ENCODE results near the gene ARMC9.
"Not testable (repeated sequence)": the region's sequence is repeated elsewhere in the genome, so short reads cannot be mapped to it uniquely, and the experiment has no call there.

ARMC9 gene

DNA sequence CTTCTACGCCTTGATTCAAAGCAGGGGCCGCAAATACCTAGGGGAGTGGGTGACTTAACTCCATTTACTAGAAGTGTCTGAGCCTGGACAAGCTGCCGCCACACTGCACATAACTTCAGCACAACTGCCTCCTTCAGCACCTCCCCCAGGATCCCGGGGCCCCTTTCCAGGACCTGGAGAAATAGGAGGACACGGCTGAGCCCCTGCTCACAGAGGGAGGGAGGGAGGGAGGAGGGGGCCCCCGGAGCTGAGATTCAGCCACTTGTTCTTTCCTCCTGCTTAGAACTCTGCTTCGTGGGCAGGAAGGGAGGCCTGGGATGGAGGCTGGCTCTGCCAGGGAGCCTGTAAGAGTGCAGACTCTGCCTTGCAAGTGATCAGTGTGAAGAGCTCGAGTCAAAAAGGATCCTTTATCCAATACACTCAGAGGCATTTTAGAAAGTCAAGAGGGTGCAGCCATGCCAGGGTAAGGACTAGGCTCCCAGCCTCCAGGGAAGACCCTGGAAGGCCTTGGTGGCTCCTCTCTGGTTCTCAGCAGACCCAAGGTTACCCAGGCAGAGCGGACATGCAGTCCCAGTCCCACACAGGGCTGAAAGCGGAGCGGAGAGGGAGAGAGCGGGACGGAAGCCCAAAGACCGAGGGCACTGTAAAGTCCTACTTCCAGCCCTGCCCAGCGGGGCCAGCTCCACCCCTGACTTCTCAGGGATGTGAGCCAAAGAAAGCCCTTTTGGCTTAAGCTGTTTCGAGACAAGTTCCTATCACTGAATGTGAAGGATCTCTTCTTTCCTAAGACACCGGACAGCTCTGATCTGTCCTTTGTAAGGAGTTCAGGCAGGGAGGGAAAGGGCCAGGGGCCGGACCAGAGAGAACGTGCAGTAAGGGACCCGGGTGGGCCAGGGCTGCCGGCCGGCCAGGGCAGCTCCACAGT lies 8.6 kb upstream of the ARMC9 start:
- Mint-ChIP-seq H3K9me3 (ENCODE audit: low read depth) (no peaks in the 10 kb centered on the region), H3K27ac (no peak overlapping the region), H3K4me1 (ENCODE audit: low read depth) (no peaks in the 10 kb centered on the region), H3K4me3 (no peak overlapping the region), H3K27me3 (peaks cover 12% of the 10 kb centered on the region), H3K36me3 (no peaks in the 10 kb centered on the region)

DNA sequence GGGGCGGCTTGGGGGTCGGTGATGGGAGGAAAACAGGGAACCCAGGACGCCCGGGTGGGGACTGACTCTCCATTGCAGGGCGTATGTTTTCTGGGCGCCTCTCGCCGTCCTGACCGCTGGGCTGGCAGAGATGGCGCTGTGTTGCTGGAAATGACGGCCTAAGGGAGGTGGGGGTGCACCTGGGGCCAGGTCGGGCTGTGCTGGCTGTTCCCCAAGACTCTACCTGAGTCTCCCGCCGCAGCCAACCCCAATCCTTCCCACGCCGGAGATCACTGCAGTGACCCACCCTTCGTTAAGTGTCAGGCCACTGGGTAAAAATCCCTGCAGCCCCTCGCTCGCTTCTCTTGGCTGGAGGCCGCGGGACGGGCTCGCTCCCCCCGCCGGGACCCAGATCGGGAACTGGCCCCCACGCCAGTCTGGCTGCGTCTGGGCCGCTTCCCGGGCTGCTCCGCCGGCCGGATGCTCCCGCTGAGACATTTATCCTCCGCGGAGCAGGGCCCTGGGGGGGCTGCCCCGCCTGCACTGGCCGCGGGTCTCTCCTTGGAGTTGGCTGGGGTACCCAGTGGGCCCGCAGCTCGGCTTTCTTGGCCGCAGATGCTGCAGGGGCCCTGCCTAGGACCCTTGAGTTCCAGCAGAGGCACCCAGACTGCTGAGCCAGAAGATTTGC lies 7.8 kb upstream of the ARMC9 start:
- H3K27me3 Mint-ChIP-seq = peaks cover 12% of the 10 kb centered on the region
- H3K36me3 Mint-ChIP-seq = no peaks in the 10 kb centered on the region
- H3K27ac Mint-ChIP-seq = no peak overlapping the region
- no peak overlapping the region for H3K4me3 Mint-ChIP-seq
- no peaks in the 10 kb centered on the region for H3K4me1 Mint-ChIP-seq (ENCODE audit: low read depth)
- no peaks in the 10 kb centered on the region for H3K9me3 Mint-ChIP-seq (ENCODE audit: low read depth)

DNA sequence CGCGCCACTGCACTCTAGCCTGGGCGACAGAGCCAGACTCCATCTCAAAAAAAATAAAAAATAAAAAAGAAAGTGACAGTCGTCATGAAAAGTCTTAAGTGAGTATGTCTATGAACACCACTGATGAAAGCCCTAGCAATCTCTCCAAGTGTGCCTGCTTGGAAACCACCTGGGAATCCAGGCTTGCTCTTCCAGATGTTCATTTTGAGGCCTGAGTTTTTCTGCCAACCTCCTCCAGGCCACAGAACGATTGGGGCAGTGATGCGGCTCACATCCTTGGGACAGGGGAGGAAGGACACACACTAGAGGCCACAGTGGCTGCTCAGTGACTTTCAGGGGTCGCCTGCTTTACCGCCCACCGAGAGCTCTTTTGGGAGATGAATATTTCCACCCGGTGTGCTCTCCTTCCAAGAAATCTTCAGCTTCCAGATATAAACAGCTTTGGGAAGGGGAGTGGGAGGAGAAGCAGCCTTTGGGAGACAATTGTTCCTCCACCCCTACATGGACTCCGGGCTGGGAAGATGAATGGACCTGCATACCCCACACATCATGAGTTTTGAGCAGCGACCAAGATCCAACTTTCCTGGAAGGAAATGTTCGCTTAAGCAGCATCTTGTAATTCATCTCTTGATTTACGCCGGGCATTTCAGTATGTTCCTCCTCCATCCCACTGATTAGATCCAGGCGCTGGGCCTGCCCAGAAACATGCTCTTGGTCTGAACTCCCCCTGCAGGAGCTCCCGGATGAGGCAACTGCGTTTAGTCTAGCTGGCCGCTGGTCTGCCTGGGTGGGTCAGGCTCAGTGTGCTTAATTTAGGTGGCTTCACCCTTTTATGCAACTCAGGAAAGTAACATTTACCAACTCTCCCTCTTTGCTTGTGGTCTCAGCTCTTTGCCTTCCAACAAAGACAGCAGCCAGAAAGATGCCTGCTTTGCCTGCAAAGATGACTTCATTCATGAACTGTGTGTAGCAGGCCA lies 6.2 kb upstream of the ARMC9 start:
- no peaks in the 10 kb centered on the region for H3K4me1 Mint-ChIP-seq (ENCODE audit: low read depth)
- no peak overlapping the region for H3K4me3 Mint-ChIP-seq
- H3K27ac Mint-ChIP-seq = no peak overlapping the region
- no peaks in the 10 kb centered on the region for H3K9me3 Mint-ChIP-seq (ENCODE audit: low read depth)
- H3K27me3 Mint-ChIP-seq = peaks cover 14% of the 10 kb centered on the region
- H3K36me3 Mint-ChIP-seq = no peaks in the 10 kb centered on the region

DNA sequence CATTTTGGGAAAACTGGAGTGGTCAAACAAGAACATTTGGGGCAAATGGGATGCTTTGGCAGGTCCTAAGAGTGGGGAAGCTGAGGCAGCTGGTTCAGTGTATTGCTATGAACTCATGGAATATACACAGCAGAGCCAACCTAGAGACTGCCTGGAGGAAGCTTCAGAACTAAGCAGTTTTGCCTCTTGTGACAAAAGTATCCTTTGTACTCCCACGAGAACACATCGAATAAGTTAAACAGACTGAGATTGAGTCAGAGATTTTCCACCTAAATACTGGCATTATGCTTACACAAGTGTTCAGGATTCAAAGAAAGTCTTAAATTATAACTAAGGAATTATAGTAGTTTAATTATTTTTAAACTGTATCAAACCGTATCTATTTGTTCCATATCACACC lies 5.2 kb upstream of the ARMC9 start:
- Mint-ChIP-seq H3K4me3 (no peak overlapping the region), H3K27me3 (peaks cover 11% of the 10 kb centered on the region), H3K36me3 (no peaks in the 10 kb centered on the region), H3K4me1 (ENCODE audit: low read depth) (peaks cover 7% of the 10 kb centered on the region), H3K9me3 (ENCODE audit: low read depth) (no peaks in the 10 kb centered on the region), H3K27ac (no peak overlapping the region)

DNA sequence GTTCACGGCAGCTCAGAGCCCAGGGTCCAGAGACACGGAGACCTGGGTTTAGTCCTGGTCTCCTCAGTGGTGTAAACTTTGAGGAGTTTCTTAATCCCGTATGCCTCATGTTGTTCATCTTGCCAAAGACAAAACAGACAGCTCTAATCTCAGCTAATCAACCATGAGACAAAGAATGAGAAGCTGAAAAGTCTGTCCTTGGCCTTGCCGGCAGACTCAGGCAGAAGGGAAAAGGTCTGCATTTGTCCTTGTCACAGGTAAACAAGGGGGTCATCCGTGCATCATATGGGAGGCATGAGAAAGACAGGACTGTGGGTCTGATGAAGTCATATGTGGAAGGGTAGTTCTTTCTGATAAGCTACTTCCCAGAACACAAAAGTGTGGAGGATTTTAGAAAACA lies 1.8 kb upstream of the ARMC9 start:
- no peak overlapping the region for H3K27ac Mint-ChIP-seq
- H3K4me3 Mint-ChIP-seq = peak overlapping the region; percentile 55
- H3K36me3 Mint-ChIP-seq = no peaks in the 10 kb centered on the region

DNA sequence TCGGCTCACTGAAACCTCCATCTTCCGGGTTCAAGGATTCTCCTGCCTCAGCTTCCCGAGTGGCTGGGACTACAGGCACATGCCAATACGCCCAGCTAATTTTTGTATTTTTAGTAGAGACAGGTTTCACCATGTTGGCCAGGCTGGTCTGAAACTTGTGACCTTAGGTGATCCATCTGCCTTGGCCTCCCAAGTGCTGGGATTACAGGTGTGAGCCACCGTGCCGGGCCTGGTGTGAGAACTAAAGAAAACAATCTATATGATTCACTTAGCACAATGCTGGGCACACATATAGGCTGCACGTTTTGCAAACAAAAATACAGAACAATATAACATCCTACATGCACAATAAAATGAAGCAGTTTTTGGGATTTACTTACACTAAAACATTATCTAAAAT lies 1.2 kb upstream of the ARMC9 start:
- H3K27ac Mint-ChIP-seq; H3K36me3 Mint-ChIP-seq; H3K9me3 Mint-ChIP-seq (ENCODE audit: low read depth); H3K27me3 Mint-ChIP-seq: not testable (repeated sequence)
- Mint-ChIP-seq H3K4me3 (peak overlapping the region; percentile 93), H3K4me1 (ENCODE audit: low read depth) (peaks cover 18% of the 10 kb centered on the region)

More for the DNA sequence above, 1.8 kb upstream of the ARMC9 start:
- H3K9me3 Mint-ChIP-seq (ENCODE audit: low read depth) = no peaks in the 10 kb centered on the region
- H3K27me3 Mint-ChIP-seq = peaks cover 8% of the 10 kb centered on the region
- H3K4me1 Mint-ChIP-seq (ENCODE audit: low read depth) = peaks cover 18% of the 10 kb centered on the region

DNA sequence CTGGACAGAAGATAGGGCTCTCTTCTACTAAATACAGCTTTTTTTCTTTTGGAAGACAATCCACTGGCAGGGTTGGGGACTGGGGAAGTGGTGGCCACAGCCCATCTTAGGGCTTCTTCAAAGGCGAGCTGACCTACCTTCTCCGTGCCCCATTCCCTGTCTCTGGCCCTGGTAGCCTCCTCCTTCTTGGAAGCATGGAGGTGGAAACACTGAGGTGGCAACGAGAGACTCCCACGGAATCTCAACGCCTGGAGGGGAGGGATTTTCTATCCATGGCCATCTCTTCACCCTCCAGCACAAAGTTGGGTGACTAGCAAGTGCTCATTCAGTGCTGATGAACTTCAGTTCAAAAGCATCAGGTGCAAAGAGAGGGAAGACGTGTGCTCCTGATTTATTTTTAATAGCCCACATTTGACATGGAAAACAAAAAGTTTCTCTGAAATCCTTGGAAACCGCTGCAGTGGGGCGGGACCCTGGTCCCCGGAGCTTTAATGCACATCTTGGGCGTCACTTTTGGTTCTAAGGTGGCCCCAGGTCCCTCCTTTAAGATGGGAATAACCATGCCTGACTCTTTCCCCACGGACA lies 633 bp upstream of the ARMC9 start:
- Mint-ChIP-seq H3K9me3 (ENCODE audit: low read depth) (no peaks in the 10 kb centered on the region), H3K27me3 (peaks cover 2% of the 10 kb centered on the region), H3K36me3 (no peaks in the 10 kb centered on the region), H3K4me1 (ENCODE audit: low read depth) (peaks cover 18% of the 10 kb centered on the region), H3K4me3 (peak overlapping the region; percentile 93), H3K27ac (peak overlapping the region; percentile 67)

DNA sequence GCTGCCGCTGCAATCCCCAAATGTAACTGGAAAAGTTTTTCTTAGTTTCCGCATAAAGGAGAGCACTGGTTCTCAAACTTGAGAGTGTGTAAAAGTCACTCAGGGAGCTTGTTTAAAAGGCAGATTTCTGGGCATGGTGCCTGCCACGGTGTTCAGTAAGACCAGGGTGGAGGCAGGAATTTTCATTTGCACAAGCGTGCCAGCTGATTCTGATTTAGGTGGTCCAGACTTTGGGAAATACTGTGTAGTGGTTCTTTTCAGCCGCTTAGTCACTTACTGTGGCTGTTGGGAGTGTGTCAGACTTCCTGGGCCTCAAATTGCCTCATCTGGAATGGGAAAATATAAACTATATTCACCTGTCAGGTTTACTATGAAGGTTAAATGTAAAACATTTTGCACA lies 788 bp downstream of the ARMC9 start:
- H3K4me3 Mint-ChIP-seq = peak overlapping the region; percentile 88
- H3K4me1 Mint-ChIP-seq (ENCODE audit: low read depth) = peaks cover 18% of the 10 kb centered on the region
- H3K27me3 Mint-ChIP-seq = peaks cover 2% of the 10 kb centered on the region
- no peaks in the 10 kb centered on the region for H3K9me3 Mint-ChIP-seq (ENCODE audit: low read depth)
- H3K27ac Mint-ChIP-seq = peak overlapping the region; percentile 58
- H3K36me3 Mint-ChIP-seq = no peaks in the 10 kb centered on the region

DNA sequence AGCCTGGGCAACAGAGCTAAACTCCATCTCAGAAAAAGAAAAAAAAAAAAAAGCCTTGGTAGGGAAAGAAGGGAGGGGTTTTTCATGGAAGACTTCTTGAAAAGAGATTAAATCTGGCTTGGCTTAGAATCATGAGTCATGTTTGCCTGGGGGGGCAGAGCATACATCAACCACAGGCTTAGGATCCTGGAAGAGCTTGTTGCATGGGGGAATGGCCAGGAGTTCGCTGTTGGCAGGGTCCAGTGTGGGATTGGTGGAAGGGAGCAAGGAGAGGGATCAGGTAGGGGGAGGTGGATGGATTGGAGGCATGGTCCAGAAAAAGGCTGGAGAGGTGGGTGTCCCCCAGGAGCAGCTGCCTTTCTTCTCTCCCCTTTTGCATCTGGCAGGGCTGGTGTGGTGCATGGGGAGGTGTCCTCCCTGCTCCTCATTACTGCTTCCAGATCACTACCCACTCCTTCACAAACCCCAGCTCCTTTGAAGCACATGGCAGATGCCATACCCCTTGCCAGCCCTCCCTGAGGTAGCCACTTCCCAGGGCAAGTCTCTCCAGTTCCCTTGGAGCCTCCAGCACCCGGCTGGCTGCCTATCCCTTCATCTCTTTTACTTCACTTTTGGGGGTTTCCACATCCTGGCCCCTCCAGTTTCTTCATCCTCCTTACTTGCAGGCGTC lies 2.5 kb downstream of the ARMC9 start:
- Mint-ChIP-seq H3K4me1 (ENCODE audit: low read depth) (peaks cover 18% of the 10 kb centered on the region), H3K4me3 (peak overlapping the region; percentile 30), H3K27ac (no peak overlapping the region), H3K36me3 (no peaks in the 10 kb centered on the region), H3K27me3 (peaks cover 2% of the 10 kb centered on the region), H3K9me3 (ENCODE audit: low read depth) (no peaks in the 10 kb centered on the region)

DNA sequence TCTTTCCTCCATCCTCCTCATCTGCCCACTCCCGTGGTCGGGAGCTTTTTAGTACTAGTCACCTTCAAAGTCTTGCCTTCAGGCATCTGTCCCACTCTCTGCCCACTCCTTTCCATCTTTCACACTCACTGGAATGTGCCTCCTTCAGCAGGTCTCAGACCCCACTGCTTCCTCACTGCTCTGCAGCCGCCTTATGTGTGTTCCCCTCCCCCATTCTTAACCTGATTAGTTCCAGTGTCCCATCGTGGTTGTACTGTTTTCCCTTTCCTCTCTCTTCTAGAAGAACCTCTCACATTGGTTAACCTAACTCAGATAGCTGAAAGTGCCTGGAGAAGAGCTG lies 3.0 kb downstream of the ARMC9 start:
- H3K4me1 Mint-ChIP-seq (ENCODE audit: low read depth) = peaks cover 18% of the 10 kb centered on the region
- no peaks in the 10 kb centered on the region for H3K36me3 Mint-ChIP-seq
- H3K9me3 Mint-ChIP-seq (ENCODE audit: low read depth) = no peaks in the 10 kb centered on the region
- H3K4me3 Mint-ChIP-seq = peak overlapping the region; percentile 30
- no peak overlapping the region for H3K27ac Mint-ChIP-seq
- no peaks in the 10 kb centered on the region for H3K27me3 Mint-ChIP-seq

DNA sequence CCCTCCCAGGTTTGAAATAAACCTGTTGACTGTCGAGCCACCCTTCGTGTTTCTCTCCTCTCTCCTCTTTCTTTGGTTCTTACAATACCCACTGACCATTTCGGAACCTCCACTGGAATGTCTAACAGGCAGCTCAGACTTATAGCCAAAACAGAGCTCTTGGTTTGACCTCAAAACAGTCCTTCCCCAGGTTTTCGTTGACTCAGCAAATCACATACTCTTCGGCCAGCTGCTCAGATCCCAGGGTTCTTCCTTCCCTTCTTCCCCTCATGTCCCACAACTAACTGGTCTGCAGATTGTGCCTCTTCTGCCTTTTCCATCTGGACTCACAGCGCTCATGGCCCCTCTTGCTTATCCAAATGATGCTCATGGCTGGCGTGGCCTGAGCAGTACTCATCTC lies 4.7 kb downstream of the ARMC9 start:
- Mint-ChIP-seq H3K4me3 (no peak overlapping the region), H3K27ac (no peak overlapping the region), H3K36me3 (no peaks in the 10 kb centered on the region), H3K27me3 (no peaks in the 10 kb centered on the region), H3K4me1 (ENCODE audit: low read depth) (peaks cover 13% of the 10 kb centered on the region), H3K9me3 (ENCODE audit: low read depth) (no peaks in the 10 kb centered on the region)

DNA sequence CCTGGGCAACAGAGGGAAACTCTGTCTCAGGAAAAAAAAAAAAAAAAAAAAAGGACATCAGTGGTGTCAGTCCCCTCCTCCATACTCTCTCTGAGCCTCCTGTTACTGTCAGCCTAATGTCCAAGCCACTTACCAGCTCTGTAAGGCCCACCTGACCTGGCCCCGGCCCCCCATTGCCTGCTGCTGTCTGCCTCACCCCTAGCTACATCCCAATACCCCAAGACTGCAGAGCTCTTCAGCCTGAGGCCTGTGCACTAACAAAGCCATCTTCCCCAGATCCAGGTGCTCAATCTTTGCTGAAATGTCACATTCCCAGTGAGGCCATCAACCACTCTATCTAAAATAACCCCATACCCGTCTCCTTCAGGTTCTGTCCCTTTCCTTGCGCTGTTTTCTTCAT lies 5.7 kb downstream of the ARMC9 start:
- H3K4me1 Mint-ChIP-seq (ENCODE audit: low read depth) = peaks cover 8% of the 10 kb centered on the region
- no peak overlapping the region for H3K27ac Mint-ChIP-seq
- no peaks in the 10 kb centered on the region for H3K36me3 Mint-ChIP-seq
- no peaks in the 10 kb centered on the region for H3K9me3 Mint-ChIP-seq (ENCODE audit: low read depth)
- H3K4me3 Mint-ChIP-seq = no peak overlapping the region
- H3K27me3 Mint-ChIP-seq = no peaks in the 10 kb centered on the region

DNA sequence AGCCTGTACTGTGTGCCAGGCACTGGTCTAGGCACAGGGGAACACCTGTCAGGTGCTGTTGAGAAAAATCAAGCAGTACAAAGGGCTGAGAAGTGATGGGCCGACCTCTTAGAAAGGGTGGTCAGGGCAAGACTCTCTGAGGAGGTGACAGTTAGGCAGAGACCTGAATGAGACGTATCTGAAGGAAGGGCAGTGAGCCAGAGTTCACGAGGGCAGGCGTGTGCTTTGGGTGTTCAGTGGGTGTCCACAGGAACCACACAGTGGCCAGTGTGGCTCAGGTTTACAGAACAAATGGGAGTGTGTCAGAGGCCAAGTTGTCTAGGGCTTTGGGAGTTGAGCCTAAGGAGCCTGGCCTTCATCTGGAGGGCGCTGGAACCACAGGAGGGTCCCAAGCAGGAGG lies 6.2 kb downstream of the ARMC9 start:
- H3K9me3 Mint-ChIP-seq (ENCODE audit: low read depth) = no peaks in the 10 kb centered on the region
- H3K27me3 Mint-ChIP-seq = no peaks in the 10 kb centered on the region
- no peaks in the 10 kb centered on the region for H3K36me3 Mint-ChIP-seq
- no peak overlapping the region for H3K4me3 Mint-ChIP-seq
- no peak overlapping the region for H3K27ac Mint-ChIP-seq
- peaks cover 6% of the 10 kb centered on the region for H3K4me1 Mint-ChIP-seq (ENCODE audit: low read depth)

DNA sequence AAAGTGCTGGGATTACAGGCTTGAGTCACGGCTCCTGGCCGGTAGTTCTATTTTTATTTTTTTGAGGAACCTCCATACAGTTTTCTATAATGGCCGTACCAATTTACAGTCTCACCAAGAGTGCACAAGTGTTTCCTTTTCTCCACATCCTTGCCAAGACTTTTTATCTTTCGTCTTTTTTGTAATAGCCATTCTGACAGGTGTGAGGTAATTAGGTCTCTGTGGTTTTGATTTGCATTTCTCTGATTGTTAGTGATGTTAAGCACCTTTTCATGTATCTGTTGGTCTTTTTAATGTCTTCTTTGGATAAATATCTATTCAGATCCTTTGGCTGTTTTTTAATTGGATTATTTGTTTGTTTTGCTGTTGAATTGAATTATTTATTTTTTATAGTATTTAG lies 9.3 kb downstream of the ARMC9 start:
- H3K4me3 Mint-ChIP-seq = no peak overlapping the region
- peaks cover 2% of the 10 kb centered on the region for H3K4me1 Mint-ChIP-seq (ENCODE audit: low read depth)
- H3K27me3 Mint-ChIP-seq = no peaks in the 10 kb centered on the region
- no peak overlapping the region for H3K27ac Mint-ChIP-seq
- no peaks in the 10 kb centered on the region for H3K9me3 Mint-ChIP-seq (ENCODE audit: low read depth)
- no peaks in the 10 kb centered on the region for H3K36me3 Mint-ChIP-seq

Data from activated naive CD8-positive, alpha-beta T cell (primary cell).